A673 (cell line): ENCODE measurements around the gene WNK2. TPM values are rescaled to one million over a fixed set of nuclear protein-coding genes. Genes with fewer than 3 reads are reported as not detected.
"Not testable (repeated sequence)": the region's sequence is repeated elsewhere in the genome, so short reads cannot be mapped to it uniquely, and the experiment has no call there.

Experiments
- BruUV-seq: library from RNA; stranded (reverse); fragments of 400-500 nt; replicated peaks from 2 replicates; lab custom pipeline; 2021; lab: Mats Ljungman, UMichigan
- CTCF ChIA-PET: fragments of 300-600 bp; sonication (Branson Sonifier 250); formaldehyde crosslinking; loops from one replicate; lab custom pipeline; 2022; ENCODE audit warnings: antibody characterized with exemption; lab: Charles Lee
- POLR2A ChIA-PET: fragments of 300-600 bp; sonication (Branson Sonifier 250); formaldehyde crosslinking; loops from one replicate; lab custom pipeline; 2022; ENCODE audit warnings: antibody characterized with exemption; ENCODE audit not compliant: low non-redundant PET; lab: Charles Lee
- DNase-seq: peaks from one replicate; pipeline ENCODE4 v3.0.0-alpha.2; 2015; ENCODE audit warnings: low spot score
- H3K27ac ChIP-seq: fragments of 200-600 bp; sonication (generic); 2 replicates; pipeline ENCODE4 v1.5.1; 2016; ENCODE audit warnings: mixed run types, low read depth, mild to moderate bottlenecking, mixed read lengths, antibody characterized with exemption, low read length; ENCODE audit not compliant: poor library complexity, severe bottlenecking
- H3K27me3 ChIP-seq: fragments of 200-600 bp; sonication (generic); replicated peaks from 2 replicates; pipeline ENCODE4 v1.6.1; 2017; ENCODE audit warnings: mixed run types, low read depth, mild to moderate bottlenecking, mixed read lengths, antibody characterized with exemption, low read length; ENCODE audit not compliant: insufficient read depth, poor library complexity
- H3K36me3 ChIP-seq: fragments of 200-600 bp; sonication (generic); 2 replicates; pipeline ENCODE4 v1.6.1; 2016; ENCODE audit warnings: mixed run types, mild to moderate bottlenecking, mixed read lengths, antibody characterized with exemption, low read length; ENCODE audit not compliant: insufficient read depth, poor library complexity, severe bottlenecking
- H3K4me1 ChIP-seq: fragments of 200-600 bp; sonication (generic); 2 replicates; pipeline ENCODE4 v1.6.1; 2017; ENCODE audit warnings: mixed run types, mild to moderate bottlenecking, mixed read lengths, antibody characterized with exemption, low read length; ENCODE audit not compliant: insufficient read depth, poor library complexity, severe bottlenecking
- H3K4me3 ChIP-seq: fragments of 200-600 bp; sonication (generic); 2 replicates; pipeline ENCODE4 v1.5.1; 2016; ENCODE audit warnings: low read depth, mixed run types, mild to moderate bottlenecking, mixed read lengths, low read length; ENCODE audit not compliant: poor library complexity, severe bottlenecking
- H3K9me3 ChIP-seq: fragments of 200-600 bp; sonication (generic); 2 replicates; pipeline ENCODE4 v1.6.1; 2016; ENCODE audit warnings: mixed run types, low read depth, mild to moderate bottlenecking, mixed read lengths, antibody characterized with exemption, low read length; ENCODE audit not compliant: poor library complexity, severe bottlenecking
- EZH2 ChIP-seq: fragments of 200-600 bp; sonication (generic); IDR thresholded peaks from 2 replicates; pipeline ENCODE4 v1.6.1; 2017; ENCODE audit warnings: borderline replicate concordance, low read depth, mild to moderate bottlenecking, mixed read lengths, antibody characterized with exemption, low read length; ENCODE audit not compliant: poor library complexity, severe bottlenecking
- intact Hi-C: fragments of 100-400 bp; cut with micrococcal nuclease; formaldehyde crosslinking; loops from one replicate; pipeline ENCODE4 v1.10.0; 2022; ENCODE audit not compliant: unreplicated experiment
- total RNA-seq: library from RNA; stranded (reverse); gene quantifications from 2 replicates; pipeline ENCODE4 v1.2.3, GENCODE V29; 2021
- TF ChIP-seq, protein P1 (sequence below): fragments of 300-800, 200-600 bp; sonication (generic); conservative IDR thresholded peaks from 2 replicates; pipeline ENCODE4 v1.5.1; 2017; ENCODE audit warnings: low read depth, mild to moderate bottlenecking, antibody characterized with exemption, low read length, moderate library complexity, mixed read lengths

The WNK2 gene
- total RNA-seq, 1 experiment from 2014 or later, result 9.6 TPM

DNA sequence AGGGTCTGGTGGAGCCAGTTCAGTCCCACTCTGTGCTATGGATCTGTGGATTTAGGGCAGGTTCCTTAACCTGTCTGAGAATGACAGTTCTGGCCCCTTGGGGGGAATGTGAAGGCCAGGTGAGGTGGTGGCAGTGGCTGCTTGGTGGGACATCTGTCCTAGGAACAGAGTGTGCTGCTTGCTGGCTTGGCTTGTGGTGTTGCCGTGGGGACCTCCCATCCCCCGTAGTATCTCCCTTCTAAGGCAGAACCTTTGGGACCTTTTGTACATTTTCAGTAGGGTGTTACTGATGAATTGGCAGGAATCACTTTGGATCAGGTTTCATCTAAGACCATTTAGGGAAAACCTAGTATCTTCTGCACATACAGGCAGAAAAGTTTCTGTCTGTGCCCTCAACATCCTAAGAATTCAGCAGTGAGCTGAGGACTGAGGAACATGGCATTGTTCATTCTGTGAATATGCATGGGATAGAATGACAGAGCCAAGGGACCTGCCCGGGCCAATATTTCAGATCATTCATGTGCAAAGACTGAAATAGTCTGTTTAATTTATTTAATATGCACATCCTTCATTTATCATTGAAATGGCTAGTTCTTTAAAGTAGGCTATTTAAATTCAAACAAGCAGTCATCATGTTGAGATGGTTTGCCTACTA, 64.6 kb downstream of the WNK2 start:
- POLR2A ChIA-PET, result no interaction called here
- no peak for TF ChIP-seq EZH2
- TF ChIP-seq, protein P1, sequence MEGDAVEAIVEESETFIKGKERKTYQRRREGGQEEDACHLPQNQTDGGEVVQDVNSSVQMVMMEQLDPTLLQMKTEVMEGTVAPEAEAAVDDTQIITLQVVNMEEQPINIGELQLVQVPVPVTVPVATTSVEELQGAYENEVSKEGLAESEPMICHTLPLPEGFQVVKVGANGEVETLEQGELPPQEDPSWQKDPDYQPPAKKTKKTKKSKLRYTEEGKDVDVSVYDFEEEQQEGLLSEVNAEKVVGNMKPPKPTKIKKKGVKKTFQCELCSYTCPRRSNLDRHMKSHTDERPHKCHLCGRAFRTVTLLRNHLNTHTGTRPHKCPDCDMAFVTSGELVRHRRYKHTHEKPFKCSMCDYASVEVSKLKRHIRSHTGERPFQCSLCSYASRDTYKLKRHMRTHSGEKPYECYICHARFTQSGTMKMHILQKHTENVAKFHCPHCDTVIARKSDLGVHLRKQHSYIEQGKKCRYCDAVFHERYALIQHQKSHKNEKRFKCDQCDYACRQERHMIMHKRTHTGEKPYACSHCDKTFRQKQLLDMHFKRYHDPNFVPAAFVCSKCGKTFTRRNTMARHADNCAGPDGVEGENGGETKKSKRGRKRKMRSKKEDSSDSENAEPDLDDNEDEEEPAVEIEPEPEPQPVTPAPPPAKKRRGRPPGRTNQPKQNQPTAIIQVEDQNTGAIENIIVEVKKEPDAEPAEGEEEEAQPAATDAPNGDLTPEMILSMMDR, result no peak
- H3K27ac ChIP-seq, result no peak overlapping the region
- H3K36me3 ChIP-seq, result no peaks in the 10 kb centered on the region
- no peaks in the 10 kb centered on the region for H3K4me1 ChIP-seq
- CTCF ChIA-PET, result no interaction called here
- H3K9me3 ChIP-seq, result no peaks in the 10 kb centered on the region
- BruUV-seq, result no TSS peak
- intact Hi-C loops, result no loop called here
- H3K4me3 ChIP-seq, result no peak overlapping the region
- DNase-seq, result no peak
- no peaks in the 10 kb centered on the region for H3K27me3 ChIP-seq

DNA sequence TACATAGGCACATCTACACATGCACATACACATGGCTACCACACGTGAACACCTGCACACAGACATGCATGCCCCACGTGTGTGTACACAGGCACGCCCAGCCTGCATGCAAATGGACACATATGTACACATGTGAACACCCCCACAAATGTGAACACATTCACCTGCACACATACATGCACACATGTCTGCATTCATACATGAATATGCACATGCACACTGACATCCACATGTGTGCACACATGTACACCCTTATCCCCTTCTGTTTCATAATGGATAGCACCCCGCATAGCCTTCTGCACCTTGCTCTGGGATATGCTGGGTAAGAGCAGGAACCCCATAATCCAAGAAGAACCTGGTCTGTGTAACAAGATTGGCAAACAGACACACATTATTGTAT, 66.2 kb downstream of the WNK2 start:
- H3K4me3 ChIP-seq, result no peak overlapping the region
- no peak for TF ChIP-seq EZH2
- ChIA-PET CTCF (no interaction called here), POLR2A (no interaction called here)
- intact Hi-C loops, result no loop called here
- no peaks in the 10 kb centered on the region for H3K27me3 ChIP-seq
- DNase-seq, result no peak
- BruUV-seq, result no TSS peak
- H3K9me3 ChIP-seq, result no peaks in the 10 kb centered on the region
- no peaks in the 10 kb centered on the region for H3K4me1 ChIP-seq
- no peak overlapping the region for H3K27ac ChIP-seq
- H3K36me3 ChIP-seq, result no peaks in the 10 kb centered on the region

GRCh38 chr9:93251309-93251708, 67.4 kb downstream of the WNK2 start:
- DNase-seq, H3K36me3 ChIP-seq, POLR2A ChIA-PET, CTCF ChIA-PET, H3K4me1 ChIP-seq, intact Hi-C loops, H3K27me3 ChIP-seq, H3K27ac ChIP-seq, H3K9me3 ChIP-seq, BruUV-seq, H3K4me3 ChIP-seq: not testable (repeated sequence)

DNA sequence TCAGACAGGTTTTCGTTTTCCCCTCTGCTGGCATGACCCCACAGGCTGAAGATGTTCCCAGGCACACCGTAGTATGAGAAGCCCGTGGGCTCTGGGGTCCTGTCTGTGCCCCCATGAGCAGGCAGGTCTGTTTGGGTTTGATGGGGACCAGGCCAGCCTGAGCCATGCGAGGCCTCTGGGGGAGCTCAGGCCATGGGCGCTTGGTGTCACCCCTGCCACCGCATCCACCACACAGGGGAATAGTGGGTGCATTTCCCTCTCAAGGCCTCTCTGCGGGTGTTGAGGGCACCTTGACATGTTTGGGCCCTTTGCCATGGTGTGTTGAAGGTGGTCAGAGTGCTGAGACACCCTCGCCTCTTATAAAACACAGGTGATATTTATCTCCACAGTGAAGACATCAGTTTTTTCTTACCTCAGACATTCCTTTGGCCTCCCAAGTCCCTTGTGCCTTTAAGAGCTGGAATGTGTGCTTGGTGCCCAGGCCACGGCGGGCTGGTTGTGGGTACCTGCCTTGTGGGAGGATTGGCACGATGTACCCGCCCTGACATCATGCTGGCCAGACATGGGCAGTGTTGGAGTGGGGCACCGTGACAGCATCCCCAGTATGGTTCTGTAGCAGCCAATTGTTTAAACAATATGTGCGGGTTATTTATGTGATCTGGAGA, 68.3 kb downstream of the WNK2 start:
- ChIA-PET CTCF (no interaction called here), POLR2A (no interaction called here)
- intact Hi-C loops, result no loop called here
- Histone ChIP-seq H3K4me3 (no peak overlapping the region), H3K4me1 (no peaks in the 10 kb centered on the region), H3K27me3 (no peaks in the 10 kb centered on the region), H3K36me3 (no peaks in the 10 kb centered on the region), H3K9me3 (no peaks in the 10 kb centered on the region), H3K27ac (no peak overlapping the region)
- TF ChIP-seq EZH2, result no peak
- TF ChIP-seq, protein P1, result no peak
- BruUV-seq, result no TSS peak
- DNase-seq, result no peak
